GM12801 (cell line): ENCODE data around the gene HOPX.

Experiments
- TF ChIP-seq, protein P1 (sequence below): IDR thresholded peaks from one replicate; pipeline ENCODE4 v1.5.1; 2011; ENCODE audit warnings: control low read depth; ENCODE audit not compliant: insufficient read length; ENCODE audit errors: extremely low read depth

Gene HOPX

GRCh38 chr4:56698329-56698728 lies 17.2 kb upstream of the HOPX start:
- TF ChIP-seq, protein P1, sequence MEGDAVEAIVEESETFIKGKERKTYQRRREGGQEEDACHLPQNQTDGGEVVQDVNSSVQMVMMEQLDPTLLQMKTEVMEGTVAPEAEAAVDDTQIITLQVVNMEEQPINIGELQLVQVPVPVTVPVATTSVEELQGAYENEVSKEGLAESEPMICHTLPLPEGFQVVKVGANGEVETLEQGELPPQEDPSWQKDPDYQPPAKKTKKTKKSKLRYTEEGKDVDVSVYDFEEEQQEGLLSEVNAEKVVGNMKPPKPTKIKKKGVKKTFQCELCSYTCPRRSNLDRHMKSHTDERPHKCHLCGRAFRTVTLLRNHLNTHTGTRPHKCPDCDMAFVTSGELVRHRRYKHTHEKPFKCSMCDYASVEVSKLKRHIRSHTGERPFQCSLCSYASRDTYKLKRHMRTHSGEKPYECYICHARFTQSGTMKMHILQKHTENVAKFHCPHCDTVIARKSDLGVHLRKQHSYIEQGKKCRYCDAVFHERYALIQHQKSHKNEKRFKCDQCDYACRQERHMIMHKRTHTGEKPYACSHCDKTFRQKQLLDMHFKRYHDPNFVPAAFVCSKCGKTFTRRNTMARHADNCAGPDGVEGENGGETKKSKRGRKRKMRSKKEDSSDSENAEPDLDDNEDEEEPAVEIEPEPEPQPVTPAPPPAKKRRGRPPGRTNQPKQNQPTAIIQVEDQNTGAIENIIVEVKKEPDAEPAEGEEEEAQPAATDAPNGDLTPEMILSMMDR: no peak

GRCh38 chr4:56696056-56696455 lies 15.0 kb upstream of the HOPX start:
- TF ChIP-seq, protein P1: no peak

DNA sequence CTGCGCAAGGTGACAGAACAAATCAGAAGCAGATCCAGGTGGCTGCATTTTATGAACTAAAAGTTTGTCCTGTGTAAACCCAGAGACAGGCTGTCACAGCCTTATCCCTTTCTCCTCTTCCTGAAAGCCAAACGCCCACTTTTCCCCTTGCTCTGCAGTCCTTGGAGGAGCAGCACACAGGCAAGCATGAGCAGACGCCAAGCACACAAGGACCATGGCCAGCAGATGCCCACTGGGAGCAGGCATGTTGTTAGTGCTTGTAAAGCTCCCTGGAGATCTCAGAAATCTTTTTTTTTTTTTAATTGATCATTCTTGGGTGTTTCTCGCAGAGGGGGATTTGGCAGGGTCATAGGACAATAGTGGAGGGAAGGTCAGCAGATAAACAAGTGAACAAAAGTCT lies 11.5 kb upstream of the HOPX start:
- TF ChIP-seq, protein P1: no peak

DNA sequence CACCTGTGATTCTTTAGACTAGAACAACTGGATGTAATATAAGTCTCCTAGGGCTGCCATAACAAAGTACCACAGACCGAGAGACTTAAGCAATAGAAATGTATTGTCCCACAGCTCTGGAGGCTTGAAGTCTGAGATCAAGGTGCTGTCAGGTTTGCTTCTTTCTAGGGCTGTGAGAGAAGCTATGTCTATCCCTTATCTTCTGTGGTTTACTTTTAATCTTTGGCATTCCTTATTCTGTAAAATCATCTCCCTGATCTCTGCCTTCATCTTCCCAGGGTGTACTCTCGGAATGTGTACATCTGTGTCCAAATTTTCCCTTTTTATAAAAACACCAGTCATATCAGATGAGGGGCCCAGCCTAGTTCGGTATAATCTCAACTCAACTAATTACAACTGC lies 10.3 kb upstream of the HOPX start:
- TF ChIP-seq, protein P1: no peak

GRCh38 chr4:56690393-56690792 lies 9.3 kb upstream of the HOPX start:
- TF ChIP-seq, protein P1: no peak

GRCh38 chr4:56689201-56689969 lies 8.3 kb upstream of the HOPX start:
- TF ChIP-seq, protein P1: no peak

DNA sequence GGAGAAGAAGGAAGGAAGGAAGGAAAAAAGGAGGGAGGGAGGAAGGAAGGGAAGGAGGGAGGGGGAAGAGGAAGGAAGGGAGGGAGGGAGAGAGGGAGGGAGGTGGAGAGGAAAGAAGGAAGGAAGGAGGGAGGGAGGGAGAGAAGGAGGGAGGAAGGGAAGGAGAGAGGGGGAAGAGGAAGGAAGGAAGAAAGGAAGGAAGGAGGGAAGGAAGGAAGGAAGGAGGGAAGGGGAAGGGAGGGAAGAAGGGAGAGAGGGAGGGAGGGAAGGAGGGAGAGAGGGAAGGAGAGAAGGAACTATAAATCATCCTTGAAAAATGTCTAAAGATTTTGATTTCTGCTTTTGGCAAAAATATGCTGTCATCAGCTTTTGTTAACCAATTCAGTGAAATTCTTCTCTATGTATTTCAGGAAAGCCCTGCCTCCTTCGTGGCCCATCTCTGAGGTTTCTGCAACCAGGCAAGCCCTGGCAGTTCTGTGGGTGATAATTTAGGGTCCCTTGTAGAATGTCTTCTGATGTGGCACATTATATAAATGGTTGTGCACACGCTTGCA lies 7.1 kb upstream of the HOPX start:
- TF ChIP-seq, protein P1: no peak
